Left lobe of liver (tissue), 2 donors: ENCODE results near the gene KRTAP26-1. TPM values are rescaled to one million over a fixed set of nuclear protein-coding genes. Genes with fewer than 3 reads are reported as not detected.

Experiments used
- ATAC-seq: fragments of 200-7000 bp; cut with Tn5 transposase; one replicate; pipeline ENCODE4 v1.9.1; 2020; ENCODE audit warnings: mild to moderate bottlenecking, moderate library complexity
- DNase-seq: peaks from one replicate; pipeline ENCODE4 v3.0.0-alpha.2; 2020; ENCODE audit warnings: low spot score
- total RNA-seq: library from RNA; stranded (reverse); gene quantifications from one replicate; pipeline ENCODE4 v1.2.1, GENCODE V29; 2021
- donor health status: DM: no; HTN: no; CAD: no; lungs with moderate emphysema.
- donor health status: DM: no; HTN: yes; CAD: no.

Gene KRTAP26-1
- total RNA-seq, 1 donor from 2014 or later = not detected

DNA sequence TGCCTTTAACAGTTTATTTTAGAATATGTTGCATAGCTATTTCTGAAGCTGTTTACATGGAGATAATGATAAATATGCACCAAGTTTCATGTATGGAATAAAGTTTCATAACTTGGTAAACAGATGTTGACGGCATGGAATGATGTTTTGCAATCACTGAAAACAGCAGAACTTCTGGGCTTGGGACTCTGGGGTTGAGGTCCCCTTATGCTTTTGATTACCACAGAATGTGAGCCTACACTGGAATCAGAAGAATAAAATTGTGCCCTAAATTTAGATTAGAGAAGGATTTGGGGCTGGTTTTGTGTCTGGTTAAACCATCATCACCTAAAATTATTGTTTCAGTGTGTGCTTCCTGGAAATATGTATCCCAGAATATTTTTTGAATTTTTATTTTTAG lies 48.5 kb downstream of the KRTAP26-1 start:
- DNase-seq = no peak
- ATAC-seq = no peak

DNA sequence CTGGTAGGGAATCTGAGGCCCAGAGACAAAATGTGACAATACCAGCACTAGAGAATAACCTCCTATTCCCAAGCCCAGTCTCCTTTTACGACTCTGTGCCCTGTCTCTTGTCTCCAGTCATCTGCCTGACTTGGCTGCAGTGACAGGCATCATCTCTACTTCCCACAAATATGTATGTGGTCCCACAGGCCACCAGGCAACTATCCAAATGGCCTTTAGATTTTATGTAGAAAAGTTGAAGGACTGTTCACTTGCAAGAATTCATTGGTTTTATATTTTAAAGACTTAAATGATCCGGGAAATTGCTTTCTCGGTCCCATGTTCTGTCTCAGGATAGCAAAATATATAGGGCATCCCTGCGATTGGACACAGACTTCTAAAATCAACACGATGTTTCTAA lies 49.0 kb downstream of the KRTAP26-1 start:
- ATAC-seq (no peak), DNase-seq (no peak)

GRCh38 chr21:30269803-30270530 lies 50.1 kb downstream of the KRTAP26-1 start:
- ATAC-seq (no peak), DNase-seq (no peak)

Other genes starting within 250 kb of the KRTAP26-1 start
- not detected for gene CLDN17, start 153.5 kb downstream of the KRTAP26-1 start, total RNA-seq
- not detected for gene CLDN8, start 104.2 kb downstream of the KRTAP26-1 start, total RNA-seq
- gene KRTAP24-1, start 37.4 kb downstream of the KRTAP26-1 start, total RNA-seq = not detected
- not detected for gene KRTAP25-1, start 30.8 kb downstream of the KRTAP26-1 start, total RNA-seq
- gene KRTAP27-1, start 17.4 kb upstream of the KRTAP26-1 start, total RNA-seq = not detected
- not detected for gene KRTAP23-1, start 28.3 kb upstream of the KRTAP26-1 start, total RNA-seq
- gene KRTAP13-2, start 52.0 kb upstream of the KRTAP26-1 start, total RNA-seq = not detected
- gene KRTAP13-1, start 75.7 kb upstream of the KRTAP26-1 start, total RNA-seq = not detected
- not detected for gene KRTAP13-3, start 105.6 kb upstream of the KRTAP26-1 start, total RNA-seq
- gene KRTAP13-4, start 109.9 kb upstream of the KRTAP26-1 start, total RNA-seq = not detected
- gene KRTAP15-1, start 120.0 kb upstream of the KRTAP26-1 start, total RNA-seq = not detected
- gene KRTAP19-1, start 160.1 kb upstream of the KRTAP26-1 start, total RNA-seq = not detected
- gene KRTAP19-2, start 167.1 kb upstream of the KRTAP26-1 start, total RNA-seq = not detected
- not detected for gene KRTAP19-3, start 171.7 kb upstream of the KRTAP26-1 start, total RNA-seq
- not detected for gene KRTAP19-4, start 176.8 kb upstream of the KRTAP26-1 start, total RNA-seq
- not detected for gene KRTAP19-5, start 181.8 kb upstream of the KRTAP26-1 start, total RNA-seq
- not detected for gene KRTAP19-6, start 221.5 kb upstream of the KRTAP26-1 start, total RNA-seq
- not detected for gene KRTAP19-7, start 241.0 kb upstream of the KRTAP26-1 start, total RNA-seq